Measurements from ENCODE around the gene CDKL4.

CDKL4 gene

GRCh38 chr2:39275016-39275415 is 31.2 kb upstream of the CDKL4 start (continued):
- TF ChIP-seq TCF7L2 (IDR thresholded peaks at IDR 0.05; ENCODE audit: borderline replicate concordance, low read depth, low read length) (no peak), ZFP41 (tag by site-specific recombination; IDR thresholded peaks at IDR 0.05; ENCODE audit: borderline replicate concordance) (no peak), FEZF1 (tag by site-specific recombination; IDR thresholded peaks at IDR 0.05) (no peak), YY2 (tag by site-specific recombination; IDR thresholded peaks at IDR 0.05) (no peak), ZNF645 (tag by site-specific recombination; IDR thresholded peaks at IDR 0.05) (no peak), BCL11B (tag by site-specific recombination; IDR thresholded peaks at IDR 0.05; ENCODE audit: low read depth) (no peak), GLI4 (tag by site-specific recombination; IDR thresholded peaks at IDR 0.05) (no peak), ZNF138 (tag by site-specific recombination; IDR thresholded peaks at IDR 0.05; ENCODE audit: borderline replicate concordance) (no peak)

GRCh38 chr2:39269941-39270340 is 26.2 kb upstream of the CDKL4 start:
- TF ChIP-seq KLF1 (tag by site-specific recombination; IDR thresholded peaks at IDR 0.05) (no peak), ZNF2 (tag by site-specific recombination; IDR thresholded peaks at IDR 0.05) (no peak), ZSCAN18 (tag by site-specific recombination; IDR thresholded peaks at IDR 0.05) (no peak), ZBTB8A (tag by site-specific recombination; IDR thresholded peaks at IDR 0.05) (no peak), HOXD13 (CRISPR knock-in tag; IDR thresholded peaks at IDR 0.05; ENCODE audit: borderline replicate concordance) (no peak), ZNF48 (tag by site-specific recombination; IDR thresholded peaks at IDR 0.05) (no peak), SCRT1 (tag by site-specific recombination; IDR thresholded peaks at IDR 0.05; ENCODE audit: borderline replicate concordance) (no peak), ZNF121 (tag by site-specific recombination; IDR thresholded peaks at IDR 0.05) (no peak), WT1 (tag by site-specific recombination; IDR thresholded peaks at IDR 0.05) (no peak), ZNF513 (tag by site-specific recombination; IDR thresholded peaks at IDR 0.05) (no peak), ZNF561 (tag by site-specific recombination; IDR thresholded peaks at IDR 0.05; ENCODE audit: borderline replicate concordance) (no peak), ZNF449 (tag by site-specific recombination; IDR thresholded peaks at IDR 0.05) (no peak), ZBTB44 (tag by site-specific recombination; IDR thresholded peaks at IDR 0.05) (no peak), ZNF580 (tag by site-specific recombination; IDR thresholded peaks at IDR 0.05) (no peak), BCL11B (tag by site-specific recombination; IDR thresholded peaks at IDR 0.05; ENCODE audit: low read depth) (no peak), ZNF146 (tag by site-specific recombination; IDR thresholded peaks at IDR 0.05) (no peak), ZNF292 (tag by site-specific recombination; IDR thresholded peaks at IDR 0.05; ENCODE audit: borderline replicate concordance, low read depth) (no peak), ZFP69B (tag by site-specific recombination; IDR thresholded peaks at IDR 0.05) (no peak)
- Histone ChIP-seq H3K4me1 (ENCODE audit: control insufficient read depth, insufficient read depth, low read length) (peaks cover 8% of the 10 kb centered on the region), H3K27ac (ENCODE audit: extremely low read depth, low read depth, low read length) (no peak overlapping the region), H3K9me3 (ENCODE audit: control insufficient read depth, insufficient read depth, low read depth, low read length) (no peaks in the 10 kb centered on the region), H3K4me3 (ENCODE audit: low read depth, low read length) (no peak overlapping the region), H3K36me3 (ENCODE audit: control insufficient read depth in 2 of 2, insufficient read depth in 1 of 2, low read length in 2 of 2) (peaks cover 8% of the 10 kb centered on the region in 2 experiments; a peak in 1 of 3 replicates)
- ChIA-PET CTCF (interaction anchor here (1.8 kb wide), 1 partner anchor 460 kb away, joined by 5 read pairs; no protein-coding TSS in a partner anchor), POLR2A (no interaction called here)
